Choroid plexus epithelial cell (primary cell): ENCODE data around the gene FARP1.
"Not testable (repeated sequence)": the region's sequence is repeated elsewhere in the genome, so short reads cannot be mapped to it uniquely, and the experiment has no call there.

Source experiments
- DNase-seq: peaks from one replicate; pipeline ENCODE4 v3.0.0-alpha.2; 2010; ENCODE audit warnings: low read depth
- H3K4me3 ChIP-seq: 2 replicates; pipeline ENCODE4 v1.5.1; 2011; ENCODE audit warnings: low read depth, mild to moderate bottlenecking, control low read depth, low read length, moderate library complexity
- CTCF ChIP-seq: conservative IDR thresholded peaks from 2 replicates; pipeline ENCODE4 v1.5.1; 2011; ENCODE audit warnings: low read depth, mild to moderate bottlenecking, control low read depth, inconsistent platforms, low read length, moderate library complexity

Gene FARP1

GRCh38 chr13:98411013-98411412 is 268.1 kb downstream of the FARP1 start:
- DNase-seq: no peak
- no peak overlapping the region for H3K4me3 ChIP-seq
- TF ChIP-seq CTCF: no peak

GRCh38 chr13:98411617-98412265 is 268.8 kb downstream of the FARP1 start:
- H3K4me3 ChIP-seq: no peak overlapping the region
- no peak for TF ChIP-seq CTCF
- peak; percentile 56 for DNase-seq

- H3K4me3 ChIP-seq, DNase-seq: not testable (repeated sequence)
Observed at GRCh38 chr13:98413278-98413677, 270.4 kb downstream of the FARP1 start.

GRCh38 chr13:98413796-98414195 is 270.9 kb downstream of the FARP1 start:
- DNase-seq: no peak
- H3K4me3 ChIP-seq: no peak overlapping the region
- TF ChIP-seq CTCF: no peak

GRCh38 chr13:98415326-98416070 is 272.6 kb downstream of the FARP1 start:
- no peak overlapping the region for H3K4me3 ChIP-seq
- TF ChIP-seq CTCF: no peak
- DNase-seq: no peak

GRCh38 chr13:98416408-98416807 is 273.5 kb downstream of the FARP1 start:
- no peak for DNase-seq
- no peak overlapping the region for H3K4me3 ChIP-seq
- TF ChIP-seq CTCF: no peak

GRCh38 chr13:98419786-98420553 is 277.1 kb downstream of the FARP1 start:
- H3K4me3 ChIP-seq: no peak overlapping the region
- TF ChIP-seq CTCF: no peak

More at GRCh38 chr13:98419786-98420553, 277.1 kb downstream of the FARP1 start:
- no peak for DNase-seq
